IMR-90 (cell line): ENCODE results near the gene EML5. TPM values are rescaled to one million over a fixed set of nuclear protein-coding genes. Genes with fewer than 3 reads are reported as not detected.
A peak's percentile ranks its signal among the peaks of the same experiment; 100 is the strongest.

Source experiments
- ATAC-seq: fragments of 200-7000 bp; cut with Tn5 transposase; 2 replicates; pipeline ENCODE4 v1.9.1; 2020; ENCODE audit warnings: low read depth, mild to moderate bottlenecking, moderate library complexity
- BruUV-seq: library from RNA; stranded (reverse); fragments of 400-500 nt; replicated peaks from 2 replicates; lab custom pipeline; 2021; lab: Mats Ljungman, UMichigan
- CTCF ChIA-PET: fragments of 300-600 bp; formaldehyde crosslinking; extraction: SDS; loops from one replicate; lab custom pipeline; 2021; ENCODE audit warnings: antibody characterized with exemption; lab: Yijun Ruan, JAX
- POLR2A ChIA-PET: fragments of 300-600 bp; sonication (Branson Sonifier 250); formaldehyde crosslinking; loops from one replicate; lab custom pipeline; 2022; ENCODE audit warnings: antibody characterized with exemption; ENCODE audit not compliant: unreplicated experiment; lab: Charles Lee
- DNase-seq: peaks from one replicate; pipeline ENCODE4 v3.0.0; 2013
- H2AFZ ChIP-seq: replicated peaks from 2 replicates; pipeline ENCODE3; 2013; ENCODE audit warnings: low read length, mild to moderate bottlenecking; ENCODE audit not compliant: poor library complexity
- H2AK5ac ChIP-seq: 2 replicates; pipeline ENCODE4 v1.6.1; 2013; ENCODE audit warnings: low read depth, low read length, inconsistent platforms
- H2AK9ac ChIP-seq: replicated peaks from 2 replicates; pipeline ENCODE3; 2013; ENCODE audit warnings: mild to moderate bottlenecking, low read depth, low read length, moderate library complexity; ENCODE audit not compliant: poor library complexity
- H2BK120ac ChIP-seq: 2 replicates; pipeline ENCODE4 v1.6.1; 2013; ENCODE audit warnings: low read depth, low read length, inconsistent platforms
- H2BK15ac ChIP-seq: 3 replicates; pipeline ENCODE4 v1.6.1; 2013; ENCODE audit warnings: low read depth, low read length, inconsistent platforms
- H2BK20ac ChIP-seq: 2 replicates; pipeline ENCODE4 v1.6.1; 2013; ENCODE audit warnings: low read depth, mild to moderate bottlenecking, inconsistent platforms, low read length, moderate library complexity
- H2BK5ac ChIP-seq: 2 replicates; pipeline ENCODE4 v1.6.1; 2013; ENCODE audit warnings: mild to moderate bottlenecking, low read depth, low read length, inconsistent platforms; ENCODE audit not compliant: poor library complexity, severe bottlenecking
- H3K14ac ChIP-seq: replicated peaks from 2 replicates; pipeline ENCODE4 v1.6.1; 2013; ENCODE audit warnings: low read depth, low read length, inconsistent platforms
- H3K18ac ChIP-seq: 2 replicates; pipeline ENCODE4 v1.6.1; 2013; ENCODE audit warnings: low read depth, low read length, control low read depth
- H3K23ac ChIP-seq: 2 replicates; pipeline ENCODE4 v1.6.1; 2013; ENCODE audit warnings: low read depth, low read length, inconsistent platforms
- H3K27ac ChIP-seq: 2 replicates; pipeline ENCODE4 v1.5.1; 2013; ENCODE audit warnings: mild to moderate bottlenecking, control low read depth, low read length; ENCODE audit not compliant: insufficient read depth
- H3K27me3 ChIP-seq: 2 replicates; pipeline ENCODE4 v1.6.1; 2013; ENCODE audit warnings: low read length; ENCODE audit not compliant: control insufficient read depth, insufficient read depth
- H3K36me3 ChIP-seq: 2 replicates; pipeline ENCODE4 v1.6.1; 2013; ENCODE audit warnings: low read length, mixed read lengths; ENCODE audit not compliant: control insufficient read depth, insufficient read depth
- H3K4ac ChIP-seq: 2 replicates; pipeline ENCODE4 v1.6.1; 2013; ENCODE audit warnings: low read depth, low read length, inconsistent platforms
- H3K4me1 ChIP-seq: 2 replicates; pipeline ENCODE4 v1.6.1; 2013; ENCODE audit warnings: low read length, mixed read lengths; ENCODE audit not compliant: control insufficient read depth, insufficient read depth
- H3K4me2 ChIP-seq: 2 replicates; pipeline ENCODE4 v1.6.1; 2013; ENCODE audit warnings: low read depth, mild to moderate bottlenecking, control low read depth, low read length, moderate library complexity
- H3K4me3 ChIP-seq: 2 replicates; pipeline ENCODE4 v1.5.1; 2013; ENCODE audit warnings: low read depth, mild to moderate bottlenecking, control low read depth, low read length, moderate library complexity; ENCODE audit not compliant: insufficient read depth
- H3K56ac ChIP-seq: 2 replicates; pipeline ENCODE4 v1.6.1; 2013; ENCODE audit warnings: low read length, inconsistent platforms; ENCODE audit not compliant: insufficient read depth; ENCODE audit errors: extremely low read depth
- H3K79me1 ChIP-seq, 2 experiments: 2 replicates each; pipeline ENCODE4 v1.6.1; 2013; ENCODE audit warnings: low read length in 2 of 2, inconsistent platforms in 1 of 2, low read depth in 1 of 2
- H3K9ac ChIP-seq: 2 replicates; pipeline ENCODE4 v1.6.1; 2013; ENCODE audit warnings: low read depth, low read length, control low read depth
- H3K9me1 ChIP-seq: 2 replicates; pipeline ENCODE4 v1.6.1; 2013; ENCODE audit warnings: low read length, inconsistent platforms; ENCODE audit not compliant: insufficient read depth
- H3K9me3 ChIP-seq: 2 replicates; pipeline ENCODE4 v1.6.1; 2013; ENCODE audit warnings: low read length; ENCODE audit not compliant: control insufficient read depth, insufficient read depth
- H4K20me1 ChIP-seq: 2 replicates; pipeline ENCODE4 v1.6.1; 2013; ENCODE audit warnings: low read length, inconsistent platforms; ENCODE audit not compliant: insufficient read depth
- H4K5ac ChIP-seq: 2 replicates; pipeline ENCODE4 v1.6.1; 2013; ENCODE audit warnings: mild to moderate bottlenecking, low read depth, low read length, control low read depth
- H4K8ac ChIP-seq, 2 experiments: 2 replicates each; pipeline ENCODE4 v1.6.1; 2013; ENCODE audit warnings: low read depth in 2 of 2, low read length in 2 of 2, control low read depth in 1 of 2, inconsistent platforms in 1 of 2
- H4K91ac ChIP-seq: 2 replicates; pipeline ENCODE4 v1.6.1; 2013; ENCODE audit warnings: low read depth, low read length, inconsistent platforms; ENCODE audit not compliant: insufficient read depth
- BHLHE40 ChIP-seq: fragments of 150-350 bp; IDR thresholded peaks from 2 replicates; pipeline ENCODE4 v1.6.1; 2016; ENCODE audit warnings: mild to moderate bottlenecking, low read depth, low read length
- CHD1 ChIP-seq: IDR thresholded peaks from 2 replicates; pipeline ENCODE4 v1.6.1; 2012; ENCODE audit warnings: low read depth, low read length, improper control_type of control experiment
- CTCF ChIP-seq: conservative IDR thresholded peaks from 2 replicates; pipeline ENCODE4 v1.5.1; 2012; ENCODE audit warnings: mild to moderate bottlenecking, low read depth, low read length, improper control_type of control experiment
- FOS ChIP-seq: fragments of 150-350 bp; IDR thresholded peaks from 2 replicates; pipeline ENCODE4 v1.6.1; 2016; ENCODE audit warnings: low read depth, low read length
- MAFK ChIP-seq: IDR thresholded peaks from 2 replicates; pipeline ENCODE4 v1.6.1; 2012; ENCODE audit warnings: low read depth, low read length, improper control_type of control experiment
- RCOR1 ChIP-seq: IDR thresholded peaks from 2 replicates; pipeline ENCODE4 v1.6.1; 2012; ENCODE audit warnings: mild to moderate bottlenecking, low read length, improper control_type of control experiment; ENCODE audit not compliant: insufficient replicate concordance
- RFX5 ChIP-seq: IDR thresholded peaks from 2 replicates; pipeline ENCODE4 v1.8.0; 2012; ENCODE audit warnings: low read depth, mild to moderate bottlenecking, low read length, moderate library complexity
- WGBS, 2 experiments: methylation state at CpG; one replicate each; pipeline versions ENCODE4 v1.1.5 to v1.1.7; 2013; ENCODE audit warnings: missing lambda C conversion rate in 2 of 2; ENCODE audit not compliant: insufficient read length in 1 of 2; ENCODE audit errors: extremely low coverage in 2 of 2; 5-methylcytosine and 5-hydroxymethylcytosine counted together
- dilution Hi-C: fragments of 300-500 bp; cut with HindIII; formaldehyde crosslinking; loops from one replicate; pipeline ENCODE4 v1.14.3; 2018; ENCODE audit warnings: low sequenced_read_pairs; ENCODE audit not compliant: unreplicated experiment
- in situ Hi-C: fragments of 300-500 bp; cut with MboI; formaldehyde crosslinking; loops from 3 replicates; pipeline ENCODE4 v1.14.3; 2019; ENCODE audit warnings: low sequenced_read_pairs, inconsistent platforms, mixed read lengths
- intact Hi-C: fragments of 100-400 bp; cut with micrococcal nuclease; formaldehyde crosslinking; loops from 2 replicates; pipeline ENCODE4 v1.10.0; 2022
- polyA plus RNA-seq, 3 experiments: library from polyadenylated mRNA; depleted of rRNA; stranded (reverse); fragments of >200 nt; gene quantifications; 2 replicates each; pipeline ENCODE4 v1.2.3, GENCODE V29; 2012; ENCODE audit warnings: low replicate concordance in 1 of 3
- total RNA-seq: library from RNA; depleted of rRNA; stranded (reverse); fragments of >200 nt; gene quantifications from 2 replicates; pipeline ENCODE4 v1.2.3, GENCODE V29; 2012

The EML5 gene
- total and polyA plus RNA-seq, 2 of the 4 experiments (the other 2 are of a cell fraction) = 8.1 to 22.2 TPM

GRCh38 chr14:88682495-88683114 lies 110.1 kb downstream of the EML5 start:
- H2AK5ac ChIP-seq = no peak overlapping the region
- BruUV-seq = no TSS peak
- H3K27me3 ChIP-seq = no peaks in the 10 kb centered on the region
- no peak overlapping the region for H3K56ac ChIP-seq
- H3K23ac ChIP-seq = peak overlapping the region; percentile 53; the same call in 1 of the 2 replicates
- CTCF ChIA-PET = no interaction called here
- H2BK120ac ChIP-seq = no peak overlapping the region; the same call in 1 of the 2 replicates
- POLR2A ChIA-PET = interaction anchor here (0.7 kb wide), 1 partner anchor 235 kb away, joined by 3 read pairs; no protein-coding TSS in a partner anchor
- H2BK20ac ChIP-seq = no peak overlapping the region
- TF ChIP-seq BHLHE40 = no peak
- no peak for TF ChIP-seq CHD1
- TF ChIP-seq FOS = no peak
- TF ChIP-seq MAFK = no peak
- TF ChIP-seq RFX5 = no peak
- TF ChIP-seq RCOR1 = no peak
- TF ChIP-seq CTCF = no peak
- H2AFZ ChIP-seq = peak overlapping the region; percentile 62
- H3K4me3 ChIP-seq = no peak overlapping the region
- no peak overlapping the region for H2AK9ac ChIP-seq
- peak overlapping the region in 1 of 2 experiments; percentile 31; a peak in 1 of 4 replicates for H4K8ac ChIP-seq
- no peak overlapping the region for H3K4ac ChIP-seq
- H3K4me2 ChIP-seq = no peak overlapping the region
- no peak overlapping the region for H2BK5ac ChIP-seq
- intact Hi-C loops = no loop called here
- H3K9me3 ChIP-seq = no peaks in the 10 kb centered on the region
- no peak for DNase-seq
- no peak overlapping the region for H3K27ac ChIP-seq
- H4K5ac ChIP-seq = no peak overlapping the region; the same call in 1 of the 2 replicates
- no peak for ATAC-seq
- peaks cover 0 to 5% of the 10 kb centered on the region in 2 experiments; a peak in 1 of 4 replicates for H3K79me1 ChIP-seq
- H3K14ac ChIP-seq = no peak overlapping the region
- H3K9ac ChIP-seq = no peak overlapping the region
- H3K9me1 ChIP-seq = no peaks in the 10 kb centered on the region
- H4K20me1 ChIP-seq = no peaks in the 10 kb centered on the region
- 0 out of 2 replicates have a peak overlapping the region, but pooled peaks have one; percentile 13 for H4K91ac ChIP-seq
- H3K36me3 ChIP-seq = no peaks in the 10 kb centered on the region; the same call in 1 of the 2 replicates
- no peak overlapping the region for H3K18ac ChIP-seq
- H3K4me1 ChIP-seq = no peaks in the 10 kb centered on the region
- dilution Hi-C loops = no loop called here
- WGBS, 2 experiments = no CpG with 5 or more reads among the region's 5 CpGs
- no peak overlapping the region for H2BK15ac ChIP-seq
- in situ Hi-C loops = no loop called here
